ENCODE data around the gene CHST3. TPM values are rescaled to one million over a fixed set of nuclear protein-coding genes. Genes with fewer than 3 reads are reported as not detected.

Gene CHST3
- total and polyA plus RNA-seq, 10 donors, result 0.28 to 8.7 (median 4.5) TPM

GRCh38 chr10:72048450-72049124, 84.4 kb downstream of the CHST3 start:
- intact Hi-C loops (cut with DNase I; ENCODE audit: low total_unique reads), result loop anchor here (5.0 to 10.0 kb wide), 3 partner anchors 151 to 734 kb away; partner anchors contain the start of gene SLC29A3
- Histone ChIP-seq H3K36me3 (no peaks in the 10 kb centered on the region), H3K9me3 (peaks cover 0 to 7% (median 2%) of the 10 kb centered on the region in 8 donors), H3K4me3 (no peak overlapping the region), H3K27me3 (replicated peaks in 1 of 7) (no peaks in the 10 kb centered on the region), H3K4me1 (peaks cover 0 to 14% (median 8%) of the 10 kb centered on the region in 6 donors), H3K27ac (no peak overlapping the region)
- TF ChIP-seq POLR2AphosphoS5 (IDR thresholded peaks at IDR 0.05) (peak in 2 of 3 donors; percentile 59 to 73), POLR2A (IDR thresholded peaks at IDR 0.05) (no peak)
- TF ChIP-seq, protein P1, sequence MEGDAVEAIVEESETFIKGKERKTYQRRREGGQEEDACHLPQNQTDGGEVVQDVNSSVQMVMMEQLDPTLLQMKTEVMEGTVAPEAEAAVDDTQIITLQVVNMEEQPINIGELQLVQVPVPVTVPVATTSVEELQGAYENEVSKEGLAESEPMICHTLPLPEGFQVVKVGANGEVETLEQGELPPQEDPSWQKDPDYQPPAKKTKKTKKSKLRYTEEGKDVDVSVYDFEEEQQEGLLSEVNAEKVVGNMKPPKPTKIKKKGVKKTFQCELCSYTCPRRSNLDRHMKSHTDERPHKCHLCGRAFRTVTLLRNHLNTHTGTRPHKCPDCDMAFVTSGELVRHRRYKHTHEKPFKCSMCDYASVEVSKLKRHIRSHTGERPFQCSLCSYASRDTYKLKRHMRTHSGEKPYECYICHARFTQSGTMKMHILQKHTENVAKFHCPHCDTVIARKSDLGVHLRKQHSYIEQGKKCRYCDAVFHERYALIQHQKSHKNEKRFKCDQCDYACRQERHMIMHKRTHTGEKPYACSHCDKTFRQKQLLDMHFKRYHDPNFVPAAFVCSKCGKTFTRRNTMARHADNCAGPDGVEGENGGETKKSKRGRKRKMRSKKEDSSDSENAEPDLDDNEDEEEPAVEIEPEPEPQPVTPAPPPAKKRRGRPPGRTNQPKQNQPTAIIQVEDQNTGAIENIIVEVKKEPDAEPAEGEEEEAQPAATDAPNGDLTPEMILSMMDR (IDR thresholded peaks at IDR 0.05 in 8 of 11, conservative IDR thresholded peaks at IDR 0.05 in 3 of 11), result peak; percentile 98 to 99 (median 99)
- peak; percentile 94 for DNase-seq
- WGBS, 5 donors, result 31 to 32% (median 31%) methylated on average over 12 of the region's 12 CpGs

- no peak for DNase-seq
- no peaks in the 10 kb centered on the region for H3K27me3 ChIP-seq (replicated peaks in 1 of 7)
- H3K4me1 ChIP-seq, result peaks cover 0 to 11% (median 7%) of the 10 kb centered on the region in 6 donors
- intact Hi-C loops (cut with DNase I; ENCODE audit: low total_unique reads), result loop anchor here (5.0 to 10.0 kb wide), 3 partner anchors 152 to 735 kb away; partner anchors contain the start of gene SLC29A3
- H3K4me3 ChIP-seq, result no peak overlapping the region
- TF ChIP-seq, protein P1 (IDR thresholded peaks at IDR 0.05 in 8 of 11, conservative IDR thresholded peaks at IDR 0.05 in 3 of 11), result no peak
- no peak for TF ChIP-seq POLR2A (IDR thresholded peaks at IDR 0.05)
- TF ChIP-seq POLR2AphosphoS5 (IDR thresholded peaks at IDR 0.05), result no peak
- no peak overlapping the region for H3K27ac ChIP-seq
- WGBS, 5 donors, result 80 to 92% (median 81%) methylated on average over 1 of the region's 1 CpG
- no peaks in the 10 kb centered on the region for H3K36me3 ChIP-seq
- H3K9me3 ChIP-seq, result peaks cover 0 to 7% (median 2%) of the 10 kb centered on the region in 8 donors
Measured at GRCh38 chr10:72049472-72049871, 85.3 kb downstream of the CHST3 start.

- no peaks in the 10 kb centered on the region for H3K27me3 ChIP-seq (replicated peaks in 1 of 7)
- DNase-seq, result no peak
- no peaks in the 10 kb centered on the region for H3K36me3 ChIP-seq
- peaks cover 0 to 11% (median 6%) of the 10 kb centered on the region in 6 donors for H3K4me1 ChIP-seq
- WGBS, 5 donors, result 83 to 94% (median 87%) methylated on average over 5 of the region's 5 CpGs
- H3K27ac ChIP-seq, result no peak overlapping the region
- intact Hi-C loops (cut with DNase I; ENCODE audit: low total_unique reads), result loop anchor here (5.0 to 10.0 kb wide), 3 partner anchors 153 to 735 kb away; partner anchors contain the start of gene SLC29A3
- H3K4me3 ChIP-seq, result no peak overlapping the region
- no peak for TF ChIP-seq POLR2AphosphoS5 (IDR thresholded peaks at IDR 0.05)
- TF ChIP-seq, protein P1 (IDR thresholded peaks at IDR 0.05 in 8 of 11, conservative IDR thresholded peaks at IDR 0.05 in 3 of 11), result peak in 1 of 11 experiments; percentile 8
- TF ChIP-seq POLR2A (IDR thresholded peaks at IDR 0.05), result no peak
- peaks cover 0 to 7% (median 2%) of the 10 kb centered on the region in 8 donors for H3K9me3 ChIP-seq
Measured at GRCh38 chr10:72049969-72050781, 86.0 kb downstream of the CHST3 start.

All from spleen (tissue), 11 donors.